VCaP (cell line): ENCODE measurements around the gene TRIM27.
"Not testable (repeated sequence)": the region's sequence is repeated elsewhere in the genome, so short reads cannot be mapped to it uniquely, and the experiment has no call there.

Experiments used
- H3K27ac ChIP-seq: fragments of 450-650 bp; 2 replicates; pipeline ENCODE4 v1.5.1; 2017
- CTCF ChIP-seq: fragments of 450-650 bp; conservative IDR thresholded peaks from 2 replicates; pipeline ENCODE4 v1.5.1; 2017; ENCODE audit warnings: mild to moderate bottlenecking, moderate library complexity

TRIM27 gene

GRCh38 chr6:28887796-28888496, 35.8 kb downstream of the TRIM27 start:
- no peak overlapping the region for H3K27ac ChIP-seq
- TF ChIP-seq CTCF: no peak

- no peak for TF ChIP-seq CTCF
- no peak overlapping the region for H3K27ac ChIP-seq
Observed at GRCh38 chr6:28886079-28886439, 37.7 kb downstream of the TRIM27 start.

GRCh38 chr6:28884423-28885131, 39.2 kb downstream of the TRIM27 start:
- TF ChIP-seq CTCF: no peak
- H3K27ac ChIP-seq: no peak overlapping the region

GRCh38 chr6:28880894-28881780, 42.6 kb downstream of the TRIM27 start:
- H3K27ac ChIP-seq: peak overlapping the region; percentile 56
- no peak for TF ChIP-seq CTCF

- H3K27ac ChIP-seq: peak overlapping the region; percentile 56
- TF ChIP-seq CTCF: no peak
Observed at GRCh38 chr6:28880519-28880893, 43.3 kb downstream of the TRIM27 start.

GRCh38 chr6:28876710-28877109, 47.1 kb downstream of the TRIM27 start:
- no peak for TF ChIP-seq CTCF
- H3K27ac ChIP-seq: no peak overlapping the region

- H3K27ac ChIP-seq: no peak overlapping the region
- no peak for TF ChIP-seq CTCF
Observed at GRCh38 chr6:28875191-28875747, 48.5 kb downstream of the TRIM27 start.

GRCh38 chr6:28872157-28872817, 51.5 kb downstream of the TRIM27 start:
- not testable (repeated sequence) for H3K27ac ChIP-seq
